Colonic mucosa (tissue), 4 donors: Measurements from ENCODE around the gene LGR4. TPM values are rescaled to one million over a fixed set of nuclear protein-coding genes. Genes with fewer than 3 reads are reported as not detected.

ENCODE experiments used
- DNase-seq: peaks from one replicate; pipeline ENCODE4 v3.0.0-alpha.2; 2020
- H3K27ac ChIP-seq: fragments of 200-600 bp; one replicate; pipeline ENCODE4 v1.8.0; 2021
- H3K27me3 ChIP-seq: fragments of 200-600 bp; one replicate; pipeline ENCODE4 v1.8.0; 2021
- H3K36me3 ChIP-seq: fragments of 200-600 bp; one replicate; pipeline ENCODE4 v1.8.0; 2021
- H3K4me1 ChIP-seq: fragments of 200-600 bp; one replicate; pipeline ENCODE4 v1.8.0; 2021; ENCODE audit warnings: mild to moderate bottlenecking
- H3K4me3 ChIP-seq: fragments of 200-600 bp; one replicate; pipeline ENCODE4 v1.8.0; 2021
- H3K9ac ChIP-seq, 2 donors: one replicate each; pipeline ENCODE4 v1.7.0; 2013; ENCODE audit warnings: control low read depth in 2 of 2, low read depth in 2 of 2, low read length in 2 of 2
- H3K9me3 ChIP-seq: fragments of 200-600 bp; one replicate; pipeline ENCODE4 v1.8.0; 2021
- intact Hi-C: fragments of 100-400 bp; cut with DNase I; formaldehyde crosslinking; loops from one replicate; pipeline ENCODE4 v1.14.1; 2022
- total RNA-seq, 2 donors: library from RNA; stranded (reverse); fragmentation: NEBNext Ultra II Directional in 1 of 2; extraction: Animal tissue kit (Norgen Biotek cat#: 25700) in 1 of 2; gene quantifications; one replicate each; pipeline ENCODE4 v1.2.1, GENCODE V29; 2021
- TF ChIP-seq, protein P1 (sequence below): fragments of 200-600 bp; IDR thresholded peaks from one replicate; pipeline ENCODE4 v1.8.0; 2022; ENCODE audit warnings: antibody characterized with exemption, mild to moderate bottlenecking
- donor health status: healthy.
- donor health status: DM: no; HTN: no; CAD: no.
- donor health status: DM: no; HTN: no; CAD: no.

Gene LGR4
- total RNA-seq, 2 donors from 2014 or later = 88.2 to 94.5 TPM

DNA sequence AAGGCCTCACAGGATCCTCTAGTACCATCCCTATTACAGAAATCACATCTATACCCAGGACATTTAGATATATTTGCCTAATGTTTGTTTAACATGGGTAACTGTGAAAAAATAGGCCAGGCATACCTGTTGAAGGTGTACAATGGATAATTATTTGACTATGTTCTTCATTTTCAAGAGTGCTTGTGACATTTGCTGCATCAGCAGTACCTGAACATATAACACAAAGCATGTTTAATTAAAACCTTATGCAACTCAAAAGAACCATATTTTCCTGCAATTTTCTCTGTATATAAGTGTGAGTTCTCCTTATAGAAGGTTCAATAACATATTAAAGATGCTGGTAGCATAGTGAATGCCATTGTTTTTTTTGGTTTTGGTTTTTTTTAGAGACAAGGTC is 101.1 kb downstream of the LGR4 start:
- no peaks in the 10 kb centered on the region for H3K27me3 ChIP-seq
- no peak overlapping the region for H3K4me3 ChIP-seq
- intact Hi-C loops = no loop called here
- H3K9me3 ChIP-seq = no peaks in the 10 kb centered on the region
- no peaks in the 10 kb centered on the region for H3K36me3 ChIP-seq
- H3K9ac ChIP-seq = no peak overlapping the region
- DNase-seq = no peak
- no peak overlapping the region for H3K27ac ChIP-seq
- TF ChIP-seq, protein P1, sequence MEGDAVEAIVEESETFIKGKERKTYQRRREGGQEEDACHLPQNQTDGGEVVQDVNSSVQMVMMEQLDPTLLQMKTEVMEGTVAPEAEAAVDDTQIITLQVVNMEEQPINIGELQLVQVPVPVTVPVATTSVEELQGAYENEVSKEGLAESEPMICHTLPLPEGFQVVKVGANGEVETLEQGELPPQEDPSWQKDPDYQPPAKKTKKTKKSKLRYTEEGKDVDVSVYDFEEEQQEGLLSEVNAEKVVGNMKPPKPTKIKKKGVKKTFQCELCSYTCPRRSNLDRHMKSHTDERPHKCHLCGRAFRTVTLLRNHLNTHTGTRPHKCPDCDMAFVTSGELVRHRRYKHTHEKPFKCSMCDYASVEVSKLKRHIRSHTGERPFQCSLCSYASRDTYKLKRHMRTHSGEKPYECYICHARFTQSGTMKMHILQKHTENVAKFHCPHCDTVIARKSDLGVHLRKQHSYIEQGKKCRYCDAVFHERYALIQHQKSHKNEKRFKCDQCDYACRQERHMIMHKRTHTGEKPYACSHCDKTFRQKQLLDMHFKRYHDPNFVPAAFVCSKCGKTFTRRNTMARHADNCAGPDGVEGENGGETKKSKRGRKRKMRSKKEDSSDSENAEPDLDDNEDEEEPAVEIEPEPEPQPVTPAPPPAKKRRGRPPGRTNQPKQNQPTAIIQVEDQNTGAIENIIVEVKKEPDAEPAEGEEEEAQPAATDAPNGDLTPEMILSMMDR = no peak
- no peaks in the 10 kb centered on the region for H3K4me1 ChIP-seq

DNA sequence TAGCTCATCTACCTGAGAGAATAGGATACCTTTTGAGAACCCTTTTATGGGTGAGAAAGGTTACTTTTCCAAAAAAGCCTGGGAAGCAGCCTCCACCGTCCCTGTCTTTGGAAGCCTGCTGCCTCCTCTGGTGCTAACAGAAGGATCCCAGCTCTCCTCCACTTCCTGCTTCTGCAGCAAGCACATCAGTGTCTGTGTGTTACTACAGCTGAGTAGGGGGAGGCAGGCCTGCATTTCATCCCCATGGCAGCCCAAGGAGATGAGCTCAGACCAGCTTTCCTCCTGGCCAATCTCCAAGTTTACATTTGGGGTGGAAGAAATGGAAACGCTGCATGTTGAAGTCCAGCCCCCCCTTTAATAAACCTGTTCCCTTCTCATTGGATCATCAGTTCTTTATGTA is 102.2 kb downstream of the LGR4 start:
- no peak for DNase-seq
- Histone ChIP-seq H3K9ac (no peak overlapping the region), H3K36me3 (no peaks in the 10 kb centered on the region), H3K27ac (no peak overlapping the region), H3K9me3 (no peaks in the 10 kb centered on the region), H3K4me3 (no peak overlapping the region), H3K4me1 (no peaks in the 10 kb centered on the region), H3K27me3 (no peaks in the 10 kb centered on the region)
- intact Hi-C loops = no loop called here
- TF ChIP-seq, protein P1 = no peak

DNA sequence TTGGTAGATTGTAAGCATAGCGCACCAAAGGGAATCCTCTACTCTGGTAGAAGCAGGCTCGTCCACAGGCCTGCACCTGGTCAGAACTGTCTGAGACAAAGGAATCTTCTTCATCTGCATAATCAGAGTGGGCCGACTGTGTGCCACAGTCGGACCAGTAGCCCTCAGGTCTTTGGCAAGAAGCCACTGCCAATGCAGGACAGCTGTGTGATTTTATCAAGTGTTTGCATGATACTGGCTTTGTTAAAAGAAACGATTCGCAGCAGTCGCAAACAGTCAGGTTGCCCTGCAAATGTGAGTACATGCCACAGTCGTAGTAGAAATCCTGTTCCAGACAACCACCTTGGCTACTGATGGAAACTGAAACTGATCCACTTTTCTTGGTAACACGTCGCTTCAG is 104.7 kb downstream of the LGR4 start:
- DNase-seq = no peak
- H3K27me3 ChIP-seq = no peaks in the 10 kb centered on the region
- TF ChIP-seq, protein P1 = no peak
- H3K27ac ChIP-seq = no peak overlapping the region
- intact Hi-C loops = loop anchor here (10.0 kb wide), 2 partner anchors 107 to 183 kb away; partner anchors contain the start of gene LGR4
- no peaks in the 10 kb centered on the region for H3K9me3 ChIP-seq
- no peak overlapping the region for H3K4me3 ChIP-seq
- H3K9ac ChIP-seq = no peak overlapping the region
- H3K36me3 ChIP-seq = no peaks in the 10 kb centered on the region
- peaks cover 5% of the 10 kb centered on the region for H3K4me1 ChIP-seq

DNA sequence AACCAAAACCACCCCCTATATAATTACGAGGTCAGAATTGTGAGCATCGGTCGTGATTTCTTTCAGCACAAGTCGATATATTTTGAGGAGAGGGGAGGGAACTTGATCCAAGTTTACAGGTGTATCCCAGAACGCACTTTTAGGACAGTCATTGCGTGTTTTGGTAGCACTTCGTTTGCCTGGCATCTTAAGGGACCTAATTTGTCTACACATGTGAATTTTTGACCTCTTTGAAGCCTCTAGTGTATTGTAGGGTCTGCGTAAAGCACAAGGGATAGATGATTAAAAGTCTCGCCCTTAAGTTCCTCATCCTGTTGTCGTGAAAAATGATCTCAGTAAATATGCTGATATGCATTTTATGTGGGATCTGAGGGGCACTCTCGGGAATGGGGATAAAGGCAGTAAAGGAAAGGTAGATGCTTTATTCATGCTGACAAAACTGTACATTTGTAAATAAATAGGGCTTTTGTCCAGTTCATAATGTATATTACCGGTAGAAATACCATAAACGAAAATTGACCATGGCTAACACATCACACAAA is 108.9 kb downstream of the LGR4 start:
- Histone ChIP-seq H3K36me3 (no peaks in the 10 kb centered on the region), H3K9me3 (no peaks in the 10 kb centered on the region), H3K4me3 (peak overlapping the region; percentile 79), H3K4me1 (peaks cover 10% of the 10 kb centered on the region), H3K27me3 (no peaks in the 10 kb centered on the region), H3K9ac (peak overlapping the region; percentile 66 to 93), H3K27ac (peak overlapping the region; percentile 57)
- intact Hi-C loops = loop anchor here (10.0 kb wide), 2 partner anchors 111 to 179 kb away; partner anchors contain the start of gene LGR4
- DNase-seq = no peak
- TF ChIP-seq, protein P1 = no peak

DNA sequence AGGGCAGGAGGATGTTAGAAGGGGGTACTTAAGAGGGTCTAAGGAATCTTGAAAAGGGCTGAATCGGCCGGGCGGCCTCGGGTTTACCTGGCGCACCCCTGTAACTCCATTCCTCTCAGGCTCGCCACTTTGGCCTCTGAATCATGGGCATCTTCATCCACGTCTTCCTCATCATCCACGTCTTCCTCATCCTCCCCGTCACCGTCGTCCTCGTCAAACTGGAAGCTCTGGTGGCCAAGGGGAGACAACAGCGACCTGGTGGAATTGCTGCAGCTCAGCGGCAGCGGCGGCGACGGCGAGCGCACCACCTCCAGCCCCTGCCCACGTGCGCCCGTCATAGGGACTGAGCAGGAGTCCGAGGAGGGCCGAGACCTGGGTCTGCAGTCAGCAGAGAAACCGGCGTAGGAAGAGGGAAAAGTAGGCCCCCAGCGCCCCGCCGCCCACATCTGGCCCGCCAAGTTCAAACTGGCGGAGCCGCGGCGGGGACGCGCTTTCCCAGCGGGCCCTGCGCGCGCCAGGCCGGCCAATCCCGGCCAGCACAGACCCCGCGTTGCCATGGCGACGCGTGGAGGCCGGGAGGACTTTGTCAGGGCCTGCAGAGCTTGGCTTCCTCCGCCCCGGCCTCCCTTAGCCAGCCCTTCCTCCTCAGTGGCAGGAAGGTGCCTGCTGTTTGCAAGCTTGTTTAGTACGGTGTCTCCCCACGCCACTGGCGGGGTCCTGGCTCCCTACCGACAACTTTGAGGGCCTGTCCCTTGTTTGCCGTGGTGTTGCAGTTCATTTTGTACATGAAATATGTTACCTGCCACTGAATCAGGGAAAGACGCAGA is 109.6 kb downstream of the LGR4 start, which contains the start of gene CCDC34:
CCDC34 (minus strand) TSS at position 467 of the 827 bp plus-strand sequence; CDS start at position 446, 21 bp downstream.
- TF ChIP-seq, protein P1 = no peak
- intact Hi-C loops = loop anchor here (10.0 kb wide), 2 partner anchors 112 to 178 kb away; partner anchors contain the start of gene LGR4
- Histone ChIP-seq H3K4me1 (peaks cover 10% of the 10 kb centered on the region), H3K27ac (peak within 1 kb of the TSS; percentile 57), H3K9me3 (no peaks in the 10 kb centered on the region), H3K27me3 (no peaks in the 10 kb centered on the region), H3K9ac (peak within 1 kb of the TSS; percentile 66 to 93), H3K4me3 (peak within 1 kb of the TSS; percentile 79), H3K36me3 (no peaks in the 10 kb centered on the region)
- DNase-seq = peak; percentile 93
